ENCODE results near the gene TLK1.

Gene TLK1

DNA sequence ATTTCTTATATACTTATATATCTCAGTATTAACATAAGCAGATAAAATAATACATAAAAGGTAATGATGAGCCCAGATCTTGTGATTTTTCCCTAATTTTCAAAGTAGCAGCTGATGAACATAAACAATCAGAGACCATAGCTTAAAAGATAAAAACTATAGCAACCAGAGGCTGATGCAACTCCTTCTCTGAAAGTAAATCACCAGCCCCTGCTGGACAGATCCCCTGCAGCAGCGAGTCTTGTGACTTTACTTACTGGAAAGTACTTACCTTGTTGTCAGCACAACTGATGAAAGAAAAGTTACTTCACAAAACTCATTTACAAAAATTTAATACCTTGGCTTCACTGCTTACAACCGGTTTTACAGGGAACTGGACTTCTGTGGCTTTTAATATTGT lies 164.4 kb downstream of the TLK1 start:
- no peak for DNase-seq

DNA sequence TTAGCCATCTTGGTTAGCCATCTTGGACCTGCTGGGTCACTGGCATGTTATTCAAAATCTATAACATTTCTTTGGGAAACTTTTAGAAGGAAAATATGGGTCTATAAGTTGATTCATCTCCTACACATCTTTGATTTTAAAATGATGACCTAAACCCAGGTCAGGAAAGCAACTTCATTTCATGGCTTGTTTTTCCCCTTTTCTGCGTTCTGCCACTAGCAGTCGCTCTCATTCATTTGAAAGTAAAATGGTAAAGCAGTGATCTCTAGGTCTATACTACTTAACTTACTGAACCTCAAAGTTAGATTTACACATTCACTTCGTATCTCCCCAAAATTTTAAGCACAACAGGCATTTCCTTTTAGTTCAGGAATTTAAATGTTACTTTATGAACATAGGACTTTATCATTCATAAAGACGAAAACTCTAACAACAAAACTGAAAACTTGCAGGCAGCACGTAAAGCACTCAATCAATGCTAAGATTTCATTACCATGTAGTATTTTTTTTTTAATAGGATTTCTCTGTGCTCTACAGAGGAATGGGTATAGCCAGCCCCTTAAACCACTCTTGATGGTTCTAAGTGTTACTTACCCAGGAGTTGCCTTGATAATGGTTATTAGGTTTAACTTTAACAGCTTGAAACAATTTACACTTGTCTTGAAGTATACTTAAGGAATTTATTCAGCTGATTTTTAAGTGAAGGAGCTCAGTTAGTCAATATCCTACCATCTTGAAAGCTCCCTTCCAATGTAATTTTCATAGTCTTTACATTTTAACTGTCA lies 169.1 kb downstream of the TLK1 start:
- DNase-seq, result no peak

DNA sequence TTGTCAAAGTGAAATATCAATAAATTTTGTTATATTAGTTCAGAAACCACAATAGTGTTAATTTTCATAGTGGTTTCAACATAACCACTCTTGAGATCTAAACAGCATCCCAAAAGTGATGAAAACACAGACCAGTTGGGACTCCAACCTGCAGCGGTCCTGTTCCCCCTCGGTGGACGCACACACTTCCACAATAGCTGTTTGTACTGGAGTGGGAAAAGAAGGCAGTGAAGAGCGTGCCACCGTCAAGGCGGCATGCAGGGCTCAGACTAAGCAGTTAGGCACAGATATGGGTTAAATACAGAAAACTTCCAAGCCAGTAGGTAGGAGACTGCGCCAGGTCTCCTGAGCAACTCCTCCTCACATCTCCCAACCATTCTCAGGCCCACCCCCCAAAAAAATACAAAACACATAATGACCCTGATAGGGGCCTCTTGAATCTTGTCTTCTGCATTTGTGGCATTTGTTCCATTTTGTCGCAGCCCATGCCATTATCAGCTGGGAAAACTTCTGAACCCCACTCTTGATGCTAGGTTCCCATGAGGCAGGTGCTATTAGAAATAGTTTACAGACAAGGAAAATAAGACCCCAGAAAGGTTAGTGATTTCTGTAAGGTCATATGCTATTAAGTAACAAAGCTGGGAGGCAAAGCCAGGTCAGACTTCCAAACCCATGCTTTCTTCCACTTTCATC lies 174.0 kb downstream of the TLK1 start:
- DNase-seq, result no peak

GRCh38 chr2:170985407-170985806 lies 175.3 kb downstream of the TLK1 start:
- DNase-seq, result no peak

- DNase-seq, result no peak
Observed at GRCh38 chr2:170984079-170984478, 176.6 kb downstream of the TLK1 start.

DNA sequence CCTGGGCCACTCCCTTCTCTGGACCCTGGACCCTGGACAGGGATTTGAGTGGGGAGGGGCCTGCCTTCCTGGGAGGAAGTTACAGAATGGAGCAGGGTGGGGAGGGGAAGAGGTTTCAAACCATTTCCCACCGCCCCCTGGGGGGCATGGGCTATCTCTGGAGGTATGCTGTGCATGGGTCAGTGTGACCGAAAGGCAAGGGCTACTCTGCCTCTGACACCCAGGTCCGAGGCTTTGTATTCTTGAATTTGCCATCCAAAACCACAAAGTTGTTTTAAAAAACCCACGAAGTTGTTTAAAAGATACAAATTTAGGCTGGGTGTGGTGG lies 184.8 kb downstream of the TLK1 start:
- no peak for DNase-seq

GRCh38 chr2:170975127-170975942 lies 185.4 kb downstream of the TLK1 start:
- no peak for DNase-seq

GRCh38 chr2:170974304-170974993 lies 186.2 kb downstream of the TLK1 start:
- DNase-seq, result no peak

DNA sequence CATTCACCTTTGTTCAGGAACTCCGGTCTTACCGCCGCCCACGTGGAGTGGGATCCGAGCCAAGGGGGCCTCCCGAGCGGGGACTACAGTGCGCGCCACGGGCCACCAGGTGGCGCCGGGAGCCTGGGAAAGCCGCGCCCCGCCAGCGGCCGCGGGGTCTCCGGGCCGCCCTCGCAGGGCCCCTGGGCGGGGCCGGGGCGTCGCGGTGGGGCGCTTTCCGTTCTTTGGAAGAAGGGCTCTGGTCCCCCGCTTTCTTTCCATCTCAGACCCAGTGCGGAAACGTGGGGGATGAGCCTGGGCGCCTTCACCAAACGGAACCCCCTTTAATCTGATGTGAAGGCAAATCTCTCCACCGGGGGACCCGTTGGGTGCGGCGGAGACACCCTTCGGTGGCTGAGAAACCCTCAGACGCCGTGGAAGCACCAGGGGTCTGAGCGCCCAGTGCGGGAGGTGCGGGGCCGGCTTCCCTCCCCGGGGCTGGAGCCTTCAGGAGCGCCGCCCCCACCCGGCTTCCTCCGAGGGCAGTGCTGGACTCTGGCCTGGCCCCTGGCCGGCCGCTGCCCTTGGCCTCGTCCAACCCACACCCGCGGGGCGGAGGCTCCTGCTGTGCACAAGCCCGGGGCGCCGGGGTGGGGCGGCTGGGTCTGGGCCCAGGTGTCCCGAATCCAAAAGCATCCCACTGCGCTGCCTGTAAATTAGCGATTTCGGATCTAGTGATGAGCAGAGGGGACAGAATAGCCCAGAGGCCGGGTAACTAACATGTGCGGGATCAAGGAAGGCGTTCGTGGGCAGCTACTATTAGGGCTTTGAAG lies 187.0 kb downstream of the TLK1 start:
- peak; percentile 90 for DNase-seq

DNA sequence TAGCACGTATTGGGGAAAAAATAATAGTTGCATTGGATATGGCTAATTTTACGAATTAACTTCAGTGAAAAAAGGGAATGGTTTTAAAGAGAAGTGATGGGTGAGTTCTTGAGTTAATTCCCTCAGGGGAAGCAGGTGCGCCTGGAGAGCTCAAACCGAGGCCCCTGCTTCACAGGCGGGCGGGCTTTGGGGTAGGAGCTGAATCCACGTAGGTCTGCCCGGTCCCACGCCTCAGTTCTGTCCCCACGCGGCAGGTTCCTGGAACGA lies 187.5 kb downstream of the TLK1 start:
- DNase-seq, result no peak

- DNase-seq, result no peak
Observed at GRCh38 chr2:170972296-170973224, 188.1 kb downstream of the TLK1 start.

- no peak for DNase-seq
Observed at GRCh38 chr2:170971071-170971470, 189.6 kb downstream of the TLK1 start.

DNA sequence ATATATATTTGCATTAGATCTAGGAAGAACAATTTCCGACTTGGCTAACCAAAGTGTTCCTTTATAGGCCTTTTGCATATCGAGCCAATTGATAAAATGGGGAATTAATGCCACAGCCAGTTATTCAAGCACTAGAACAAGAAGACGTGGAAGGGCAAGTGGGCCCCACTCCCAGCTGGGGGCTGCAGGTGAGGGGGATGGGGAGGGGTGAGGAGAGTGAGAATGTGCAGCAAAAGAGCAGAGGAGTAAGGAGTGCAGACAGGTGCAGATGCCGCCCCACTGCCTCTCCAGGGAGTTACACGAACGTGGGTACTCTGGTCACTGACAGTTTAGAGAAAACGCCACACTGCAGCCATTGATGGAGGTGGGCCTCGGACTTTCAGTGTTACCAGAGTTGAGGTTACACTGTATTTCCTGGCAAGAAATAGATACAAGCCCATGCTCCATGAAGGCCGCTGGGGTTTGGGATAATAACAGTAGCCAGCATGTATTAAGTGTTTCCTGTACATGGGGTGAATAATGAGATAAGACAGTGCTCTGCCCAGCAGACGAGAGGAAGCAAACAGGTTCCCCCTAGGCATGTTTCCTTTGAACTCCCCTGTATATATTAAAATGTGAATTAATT lies 190.7 kb downstream of the TLK1 start:
- DNase-seq, result no peak

- DNase-seq, result no peak
Observed at GRCh38 chr2:170969030-170969429, 191.7 kb downstream of the TLK1 start.

GRCh38 chr2:170968205-170969003 lies 192.3 kb downstream of the TLK1 start:
- DNase-seq, result no peak

DNA sequence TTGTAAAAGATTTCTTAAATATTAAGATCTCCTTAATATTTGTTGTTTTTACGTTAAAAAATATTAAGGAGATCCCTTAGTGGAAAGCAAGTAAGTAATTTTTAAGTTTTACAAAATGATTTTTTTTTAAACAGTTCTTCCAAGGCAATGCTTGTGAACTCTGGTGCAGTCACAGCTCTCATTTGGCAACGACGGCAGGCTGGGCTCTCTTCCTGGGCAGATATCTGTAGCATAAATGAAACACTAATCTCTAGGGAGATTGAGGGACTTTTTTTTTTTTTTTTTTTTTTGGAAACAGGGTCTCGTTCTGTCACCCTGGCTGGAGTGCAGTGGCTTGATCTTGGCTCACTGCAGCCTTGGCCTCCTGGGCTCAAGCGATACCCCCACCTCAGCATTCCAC lies 193.1 kb downstream of the TLK1 start:
- DNase-seq, result no peak

- no peak for DNase-seq
Observed at GRCh38 chr2:170966648-170967396, 193.9 kb downstream of the TLK1 start.

DNA sequence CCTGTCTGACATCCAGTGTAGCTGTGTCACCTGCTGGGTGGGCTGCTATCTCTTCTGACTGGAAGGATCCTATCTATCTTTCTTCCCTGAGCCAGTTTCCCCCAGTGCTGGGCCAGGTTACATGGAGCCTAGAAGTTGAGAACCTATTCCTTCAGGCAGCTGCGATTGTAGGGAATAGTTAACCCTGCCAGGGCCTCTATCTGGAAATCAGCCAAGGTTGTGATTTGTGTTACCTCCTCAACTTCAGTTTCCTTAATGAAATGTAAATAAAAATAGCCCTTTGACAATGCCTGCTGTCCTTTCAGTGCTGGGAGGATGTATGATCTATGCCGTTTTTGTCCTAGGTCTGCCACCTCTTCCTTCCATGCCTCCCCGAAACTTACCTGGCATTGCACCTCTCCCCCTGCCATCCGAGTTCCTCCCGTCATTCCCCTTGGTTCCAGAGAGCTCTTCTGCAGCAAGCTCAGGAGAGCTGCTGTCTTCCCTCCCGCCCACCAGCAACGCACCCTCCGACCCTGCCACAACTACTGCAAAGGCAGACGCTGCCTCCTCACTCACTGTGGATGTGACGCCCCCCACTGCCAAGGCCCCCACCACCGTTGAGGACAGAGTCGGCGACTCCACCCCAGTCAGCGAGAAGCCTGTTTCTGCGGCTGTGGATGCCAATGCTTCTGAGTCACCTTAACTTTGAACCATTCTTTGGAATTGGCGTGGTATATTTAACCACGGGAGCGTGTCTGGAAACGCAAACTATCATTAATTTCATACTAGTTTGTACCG lies 195.1 kb downstream of the TLK1 start:
- no peak for DNase-seq

DNA sequence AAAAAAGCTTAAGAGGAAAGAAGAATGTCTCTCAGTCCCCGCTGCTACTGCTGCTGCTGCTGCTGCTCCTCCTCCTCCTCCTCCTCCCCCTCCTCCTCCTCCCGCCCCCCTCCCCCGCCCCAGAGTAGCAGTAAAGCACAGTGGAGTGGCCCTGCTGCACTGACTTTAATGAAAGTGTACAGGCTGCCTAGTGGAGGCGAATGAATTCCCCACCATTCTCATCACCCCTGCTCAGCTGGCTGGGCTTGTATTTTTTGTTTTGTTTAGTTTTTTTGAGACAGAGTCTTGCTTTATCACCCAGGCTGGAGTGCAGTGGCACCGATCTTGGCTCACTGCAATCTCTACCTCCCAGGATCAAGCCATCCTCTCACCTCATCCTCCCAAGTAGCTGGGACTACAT lies 197.3 kb downstream of the TLK1 start:
- no peak for DNase-seq

Measured in activated CD8-positive, alpha-beta memory T cell treated with anti-CD3 and anti-CD28 coated beads, Interleukin-2, amount 50 U/mL, for 4 hours (primary cell).